HG02610 (cell line): ENCODE data around the gene PLLP.

ENCODE experiments used
- ATAC-seq: cut with Tn5 transposase; IDR thresholded peaks from one replicate; pipeline ENCODE4 v1.9.1; 2021; ENCODE audit warnings: mild to moderate bottlenecking, moderate library complexity; ENCODE audit not compliant: unreplicated experiment

The PLLP gene

GRCh38 chr16:57258226-57258909 is 26.1 kb downstream of the PLLP start:
- no peak for ATAC-seq

- ATAC-seq: no peak
These were observed 26.9 kb downstream of the PLLP start for GRCh38 chr16:57257455-57258070.

GRCh38 chr16:57256601-57257395 is 27.7 kb downstream of the PLLP start:
- no peak for ATAC-seq

GRCh38 chr16:57255686-57256415 is 28.6 kb downstream of the PLLP start:
- ATAC-seq: no peak

- ATAC-seq: no peak
These were observed 31.0 kb downstream of the PLLP start for GRCh38 chr16:57253466-57253865.

GRCh38 chr16:57252148-57252721 is 32.2 kb downstream of the PLLP start:
- ATAC-seq: no peak

- no peak for ATAC-seq
These were observed 33.1 kb downstream of the PLLP start for GRCh38 chr16:57251352-57251751.

GRCh38 chr16:57245472-57246113 is 38.9 kb downstream of the PLLP start:
- no peak for ATAC-seq

GRCh38 chr16:57244767-57245471 is 39.6 kb downstream of the PLLP start, which contains the start of gene ARL2BP:
Gene ARL2BP, plus strand, starts transcription at chr16:57245259. Its CDS starts 109 bp downstream, at chr16:57245368.
- ATAC-seq: peak; percentile 95

- ATAC-seq: peak; percentile 26
These were observed 40.1 kb downstream of the PLLP start for GRCh38 chr16:57244463-57244766.

- no peak for ATAC-seq
These were observed 41.8 kb downstream of the PLLP start for GRCh38 chr16:57242650-57243049.

GRCh38 chr16:57240851-57241250 is 43.6 kb downstream of the PLLP start:
- no peak for ATAC-seq

- ATAC-seq: peak; percentile 45
These were observed 45.4 kb downstream of the PLLP start for GRCh38 chr16:57239107-57239506.

GRCh38 chr16:57238682-57239081 is 45.8 kb downstream of the PLLP start:
- ATAC-seq: no peak

- no peak for ATAC-seq
These were observed 48.5 kb downstream of the PLLP start for GRCh38 chr16:57236022-57236350.

- no peak for ATAC-seq
These were observed 49.1 kb downstream of the PLLP start for GRCh38 chr16:57235128-57236021.

- no peak for ATAC-seq
These were observed 49.8 kb downstream of the PLLP start for GRCh38 chr16:57234707-57235092.

- ATAC-seq: no peak
These were observed 50.3 kb downstream of the PLLP start for GRCh38 chr16:57233944-57234706.
